ENCODE results near the gene MBNL2.

- TF ChIP-seq POLR2A (IDR thresholded peaks at IDR 0.05) (no peak), CTCF (IDR thresholded peaks at IDR 0.05) (no peak), POLR2AphosphoS5 (IDR thresholded peaks at IDR 0.05) (no peak)
These were observed 64.3 kb downstream of the MBNL2 start for GRCh38 chr13:97286317-97287046.

Data from breast epithelium (tissue), 3 donors.